Stromal cell of bone marrow (primary cell): Measurements from ENCODE around the gene MCTP1.
"Not testable (repeated sequence)": the region's sequence is repeated elsewhere in the genome, so short reads cannot be mapped to it uniquely, and the experiment has no call there.

Experiments
- DNase-seq: peaks from one replicate; pipeline ENCODE4 v3.0.0-alpha.2; 2012; ENCODE audit warnings: low read depth

Gene MCTP1

GRCh38 chr5:94870511-94871183 is 414.2 kb downstream of the MCTP1 start:
- no peak for DNase-seq

GRCh38 chr5:94869921-94870320 is 415.0 kb downstream of the MCTP1 start:
- no peak for DNase-seq

- no peak for DNase-seq
Measured at GRCh38 chr5:94863951-94864350, 420.9 kb downstream of the MCTP1 start.

- no peak for DNase-seq
Measured at GRCh38 chr5:94857111-94857510, 427.8 kb downstream of the MCTP1 start.

DNA sequence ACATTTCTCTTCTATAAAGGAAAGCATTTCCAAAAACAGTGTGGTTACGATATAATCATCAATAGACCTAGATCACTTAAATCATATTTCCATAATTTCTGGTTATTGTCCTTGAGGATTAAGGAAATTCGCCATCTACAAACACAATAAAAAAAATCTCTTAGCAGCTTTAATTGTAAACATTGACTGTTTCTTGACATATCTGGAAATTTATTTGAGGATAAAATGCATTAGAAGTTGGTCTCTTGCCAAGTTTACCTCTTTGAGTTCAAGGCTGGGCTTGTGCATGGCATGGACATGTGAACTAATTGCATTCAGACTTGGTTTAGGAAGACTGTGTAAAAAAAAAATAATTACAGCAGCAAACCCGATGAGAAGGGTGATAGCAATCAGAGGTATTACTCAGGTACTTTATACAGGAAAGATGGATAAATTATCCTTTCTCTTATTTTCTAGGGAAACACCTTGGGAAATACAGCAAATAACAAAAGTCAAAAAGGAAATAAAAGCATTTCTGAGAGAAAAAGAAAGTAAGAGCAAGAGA is 428.6 kb downstream of the MCTP1 start:
- no peak for DNase-seq

DNA sequence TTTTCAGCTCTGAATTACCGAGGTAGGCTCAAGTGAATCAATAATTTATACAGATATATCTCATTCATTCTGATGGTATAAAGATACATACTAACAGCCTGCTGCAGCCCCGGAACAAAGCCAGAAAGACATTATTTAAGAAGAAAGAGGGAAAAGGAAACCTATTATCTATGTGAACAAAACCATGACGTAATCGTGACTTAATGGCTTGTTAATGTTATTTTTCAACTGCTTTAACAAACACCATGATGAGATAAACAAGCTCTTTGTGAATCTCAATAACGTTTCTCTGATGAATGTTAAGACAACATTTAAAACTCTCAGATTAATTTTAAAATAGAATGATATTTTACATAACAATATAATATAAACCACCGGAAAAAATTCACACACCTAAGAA is 429.4 kb downstream of the MCTP1 start:
- DNase-seq: no peak

GRCh38 chr5:94853120-94853519 is 431.8 kb downstream of the MCTP1 start:
- no peak for DNase-seq

- DNase-seq: no peak
Measured at GRCh38 chr5:94850960-94851359, 433.9 kb downstream of the MCTP1 start.

DNA sequence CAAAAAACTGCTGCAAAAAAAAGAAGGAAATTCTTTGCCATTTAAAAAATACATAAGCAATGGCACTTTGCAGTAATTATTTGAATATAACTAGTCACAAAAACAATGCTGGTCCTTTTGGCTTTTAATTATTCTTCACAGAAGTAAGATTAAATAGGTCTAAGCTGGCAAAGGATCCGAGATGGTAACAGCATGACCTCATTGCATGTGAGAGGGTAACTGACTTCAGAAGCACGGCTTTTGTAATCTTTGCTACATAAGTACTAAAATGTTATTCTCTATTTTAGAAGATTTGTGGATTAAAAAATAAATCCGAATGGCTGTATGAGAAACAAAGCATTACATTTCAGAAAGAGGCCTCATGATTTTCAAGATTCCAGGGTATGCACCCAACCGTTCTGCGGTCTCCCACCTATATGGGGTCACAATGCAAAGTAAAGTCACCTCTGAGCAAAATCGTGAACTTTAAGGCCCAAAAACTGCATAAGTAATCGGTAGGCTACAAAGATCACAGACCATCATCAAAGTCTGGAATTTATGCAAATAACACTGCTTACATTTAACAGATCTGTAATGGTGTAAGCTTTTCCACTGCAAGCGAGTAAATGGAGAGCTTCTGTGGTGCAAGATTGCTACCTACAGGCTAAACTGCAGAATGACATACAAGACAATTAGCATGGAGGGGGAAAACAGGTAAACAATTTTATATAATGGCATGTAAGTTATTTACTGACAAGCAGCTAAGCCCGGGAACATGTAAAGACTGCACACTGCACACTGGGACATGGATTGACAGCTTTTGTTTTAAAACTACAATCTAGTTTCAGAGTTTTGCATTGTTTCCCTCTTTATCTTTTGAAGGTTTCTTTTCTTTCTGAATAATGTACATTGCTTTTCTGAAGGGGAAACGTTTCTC is 434.8 kb downstream of the MCTP1 start:
- peak; percentile 18 for DNase-seq

- DNase-seq: no peak
Measured at GRCh38 chr5:94849324-94849723, 435.6 kb downstream of the MCTP1 start.

GRCh38 chr5:94847726-94848125 is 437.2 kb downstream of the MCTP1 start:
- DNase-seq: no peak

DNA sequence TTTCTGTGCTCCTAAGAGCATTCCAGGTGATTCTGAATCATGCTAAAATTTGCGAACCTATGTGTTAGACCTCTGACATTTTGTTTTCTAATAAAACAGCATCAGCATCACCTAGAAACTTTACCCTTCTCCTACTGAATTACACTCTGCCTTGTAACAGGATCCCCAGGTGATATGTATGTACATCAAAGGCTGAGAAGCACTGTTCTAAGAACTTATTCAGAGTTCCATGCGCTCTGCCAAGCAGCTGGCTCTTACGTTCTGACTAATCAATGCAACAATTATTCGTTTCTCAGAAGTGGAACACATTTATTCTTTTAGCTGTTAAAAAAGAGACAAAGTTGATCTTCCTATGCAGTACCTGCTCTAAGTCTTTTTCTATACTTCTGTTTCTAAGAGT is 437.9 kb downstream of the MCTP1 start:
- DNase-seq: no peak

DNA sequence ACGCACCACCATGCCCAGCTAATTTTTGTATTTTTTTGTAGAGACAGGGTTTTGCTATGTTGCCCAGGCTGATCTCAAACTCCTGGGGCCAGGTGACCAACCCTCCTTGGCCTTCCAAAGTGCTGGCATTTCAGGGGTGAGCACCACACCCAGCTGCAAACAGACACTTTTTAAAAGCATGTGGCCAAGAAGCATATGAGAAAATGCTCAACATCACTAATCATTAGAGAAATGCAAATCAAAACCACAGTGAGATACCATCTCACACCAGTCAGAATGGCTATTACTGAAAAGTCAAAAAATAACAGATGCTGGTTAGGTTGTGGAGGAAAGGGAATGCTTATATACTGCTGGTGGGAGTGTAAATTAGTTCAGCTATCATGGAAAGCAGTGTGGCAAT is 439.2 kb downstream of the MCTP1 start:
- DNase-seq: not testable (repeated sequence)

DNA sequence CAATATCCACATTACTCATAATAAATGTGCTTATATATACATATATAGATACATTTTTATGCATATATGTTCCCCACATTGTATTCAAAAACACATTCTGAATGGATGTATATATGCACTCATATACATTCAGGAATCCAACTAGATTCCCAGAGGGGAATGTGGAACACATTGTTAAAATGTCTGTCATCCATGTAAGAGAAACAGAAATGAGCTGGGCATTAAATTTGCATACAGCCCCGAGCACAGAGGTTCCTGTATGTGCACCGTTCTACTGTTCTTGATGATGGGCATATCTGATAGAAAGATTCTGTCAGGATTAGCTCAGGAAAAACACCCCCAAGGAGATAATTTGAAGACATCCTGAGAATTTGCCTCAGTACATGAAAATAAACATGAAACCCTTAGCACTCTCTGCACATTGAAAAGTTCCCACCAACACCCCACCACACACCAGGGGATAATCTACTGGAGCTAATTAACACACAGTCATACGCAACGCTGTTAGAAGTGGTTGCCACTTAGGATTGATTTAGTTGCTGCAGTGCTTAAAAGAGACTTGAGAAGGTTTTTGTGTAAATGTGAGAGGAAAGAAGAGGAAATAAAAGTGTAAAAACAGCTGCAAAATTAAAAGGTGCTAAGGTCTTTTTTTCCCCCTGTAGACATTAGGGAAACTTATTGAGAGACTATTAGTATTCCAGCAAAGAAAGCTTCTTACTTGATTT is 443.1 kb downstream of the MCTP1 start:
- no peak for DNase-seq

- no peak for DNase-seq
Measured at GRCh38 chr5:94833851-94834250, 451.0 kb downstream of the MCTP1 start.

DNA sequence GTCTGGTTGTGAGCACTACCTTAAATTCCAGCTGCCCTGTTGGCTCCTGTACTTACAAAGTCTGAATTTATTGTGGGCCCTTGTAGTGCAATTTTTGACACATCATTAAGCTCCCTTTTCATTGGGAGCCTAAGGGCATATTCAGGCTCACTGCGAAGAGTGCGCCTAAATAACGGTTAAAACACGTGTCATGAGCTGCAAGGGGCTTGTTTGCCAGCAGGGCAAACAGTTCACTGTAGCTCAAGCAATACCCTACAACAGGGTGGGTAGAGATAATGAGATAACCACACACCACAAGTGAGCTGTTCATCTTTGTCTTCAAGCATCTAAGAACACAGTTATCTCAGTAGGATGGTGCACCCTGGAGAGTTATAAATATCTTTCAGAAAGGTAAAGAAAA is 452.2 kb downstream of the MCTP1 start:
- no peak for DNase-seq

- peak; percentile 5 for DNase-seq
Measured at GRCh38 chr5:94830520-94830919, 454.4 kb downstream of the MCTP1 start.

- DNase-seq: not testable (repeated sequence)
Measured at GRCh38 chr5:94828222-94828621, 456.7 kb downstream of the MCTP1 start.

GRCh38 chr5:94820488-94820887 is 464.4 kb downstream of the MCTP1 start:
- DNase-seq: no peak

GRCh38 chr5:94818904-94819303 is 466.0 kb downstream of the MCTP1 start:
- DNase-seq: no peak

GRCh38 chr5:94815313-94816039 is 469.4 kb downstream of the MCTP1 start:
- DNase-seq: no peak

DNA sequence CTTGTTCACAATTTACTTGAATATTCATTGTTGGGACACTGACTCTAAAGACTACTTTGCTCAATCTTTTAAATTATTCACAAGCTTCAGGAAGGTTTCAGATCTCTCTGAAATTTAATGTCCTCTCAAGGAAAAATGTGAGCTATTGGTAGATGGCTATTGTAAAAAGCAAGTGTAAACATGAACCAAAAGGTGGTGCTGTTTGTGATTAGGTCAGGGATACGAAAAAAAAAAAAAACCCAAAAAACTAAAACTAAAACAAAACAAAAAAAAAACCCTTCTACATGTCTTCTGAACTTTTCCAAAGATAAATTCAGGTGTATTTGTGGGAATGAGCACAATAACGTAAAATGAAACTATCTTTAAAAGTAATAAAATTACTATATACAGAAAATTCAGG is 472.7 kb downstream of the MCTP1 start:
- no peak for DNase-seq
